NCI-H1105 treated with DMSO at 0.1 percent for 48 hours (cell line): ENCODE data around the gene HSBP1.

ENCODE experiments used
- DNase-seq: peaks from one replicate; lab custom pipeline; 2025; lab: John Stamatoyannopoulos, UW

HSBP1 gene

DNA sequence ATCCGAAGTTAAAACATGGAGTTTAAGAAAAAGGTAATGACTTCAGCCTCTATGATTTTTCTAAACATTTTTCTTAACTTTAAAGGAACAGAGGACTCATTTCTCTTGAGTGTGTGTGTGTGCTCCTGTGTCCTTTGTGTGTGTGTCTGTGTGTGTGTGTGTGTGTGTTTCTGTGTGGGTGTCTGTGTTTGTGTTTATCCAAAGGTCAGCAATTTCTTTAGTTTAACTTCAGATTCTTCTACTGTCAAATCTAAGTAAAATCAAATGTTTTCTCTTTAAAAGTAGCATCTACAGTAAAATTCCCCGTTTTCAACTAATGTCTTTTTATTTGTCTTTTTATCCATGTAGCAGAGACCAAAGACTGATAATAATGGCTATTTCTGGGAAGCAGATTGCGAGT is 31.8 kb downstream of the HSBP1 start:
- no peak for DNase-seq

- DNase-seq: no peak
Observed at GRCh38 chr16:83840060-83840617, 32.4 kb downstream of the HSBP1 start.

GRCh38 chr16:83842291-83842690 is 34.5 kb downstream of the HSBP1 start:
- no peak for DNase-seq

- DNase-seq: no peak
Observed at GRCh38 chr16:83842756-83843507, 35.2 kb downstream of the HSBP1 start.

- no peak for DNase-seq
Observed at GRCh38 chr16:83843657-83844056, 35.9 kb downstream of the HSBP1 start.

GRCh38 chr16:83845263-83845662 is 37.5 kb downstream of the HSBP1 start:
- DNase-seq: no peak

DNA sequence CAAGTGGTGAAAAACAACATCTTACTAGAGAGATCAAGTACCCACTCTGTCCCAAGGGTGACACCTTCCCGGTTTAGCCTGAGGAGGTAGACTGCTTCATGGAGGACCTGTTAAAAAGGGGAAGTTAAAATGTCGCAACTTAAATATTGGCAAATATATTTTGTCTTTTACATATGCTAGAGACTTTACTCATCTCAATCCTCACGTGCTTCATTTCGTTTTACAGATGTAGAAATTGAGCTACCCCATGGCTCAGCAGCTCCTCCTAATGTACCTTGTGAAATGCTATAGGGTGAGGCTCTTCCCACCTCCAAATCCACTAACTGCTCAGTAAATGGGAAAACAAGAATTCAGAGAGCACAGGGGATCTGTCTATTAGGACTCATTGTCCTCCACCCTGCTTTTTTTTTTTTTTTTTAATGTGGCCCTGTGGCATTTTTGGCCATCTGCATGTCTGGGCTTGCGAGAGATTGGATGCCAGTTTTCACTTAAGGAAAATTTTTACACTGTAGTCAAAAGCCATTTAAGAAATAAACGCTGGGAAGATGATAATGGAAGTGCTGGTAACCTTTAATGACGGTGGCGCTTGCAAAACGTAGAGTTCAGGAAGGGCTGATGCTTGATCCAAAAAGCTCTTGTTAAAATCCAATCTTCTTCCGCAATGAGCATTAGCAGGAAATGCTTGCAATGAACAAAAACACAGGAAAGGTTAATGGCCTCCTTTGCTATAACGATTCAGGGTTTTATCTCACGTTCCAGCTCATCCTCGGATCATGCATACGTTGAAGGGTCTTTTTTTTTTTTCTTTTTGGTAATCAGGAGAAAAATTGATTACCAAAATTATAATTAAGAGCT is 39.8 kb downstream of the HSBP1 start:
- DNase-seq: no peak

DNA sequence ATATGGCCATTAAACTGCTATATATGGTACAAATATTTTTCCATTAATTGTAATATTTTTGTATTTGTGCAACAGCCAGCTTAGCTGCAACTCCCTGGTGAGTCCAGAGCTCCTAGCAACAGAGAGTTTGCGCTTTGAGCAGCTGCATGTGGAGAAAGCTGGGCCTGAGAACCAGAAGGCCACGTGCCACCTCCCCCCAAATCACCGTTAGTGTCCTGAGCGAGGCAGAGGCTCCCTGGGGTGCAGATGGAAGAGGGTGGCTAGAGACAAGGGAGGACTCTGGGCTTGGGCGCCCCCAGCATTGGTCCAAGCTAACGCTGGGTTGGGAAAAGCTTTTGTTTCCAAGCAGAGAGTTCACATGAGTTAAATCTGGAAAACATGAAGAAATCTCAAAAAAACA is 41.6 kb downstream of the HSBP1 start:
- no peak for DNase-seq

DNA sequence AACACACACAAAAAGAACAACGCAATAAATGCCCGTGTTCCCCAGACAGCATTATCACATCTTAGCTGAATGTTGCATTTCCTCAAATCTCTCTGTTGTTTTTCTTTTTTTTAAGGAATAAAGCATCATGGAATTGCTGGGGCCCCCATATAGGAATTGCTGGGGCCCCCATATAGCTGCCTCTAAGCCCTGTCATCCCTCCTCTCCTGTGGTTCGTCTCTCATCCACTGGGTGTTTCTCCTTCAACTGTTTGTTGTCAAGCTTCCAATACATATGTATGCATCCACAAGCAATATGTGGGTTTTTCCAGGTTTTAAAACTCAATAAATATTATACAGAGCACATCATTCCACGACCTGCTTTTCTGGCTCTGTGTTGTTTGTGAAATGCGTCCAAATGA is 43.2 kb downstream of the HSBP1 start:
- DNase-seq: no peak

DNA sequence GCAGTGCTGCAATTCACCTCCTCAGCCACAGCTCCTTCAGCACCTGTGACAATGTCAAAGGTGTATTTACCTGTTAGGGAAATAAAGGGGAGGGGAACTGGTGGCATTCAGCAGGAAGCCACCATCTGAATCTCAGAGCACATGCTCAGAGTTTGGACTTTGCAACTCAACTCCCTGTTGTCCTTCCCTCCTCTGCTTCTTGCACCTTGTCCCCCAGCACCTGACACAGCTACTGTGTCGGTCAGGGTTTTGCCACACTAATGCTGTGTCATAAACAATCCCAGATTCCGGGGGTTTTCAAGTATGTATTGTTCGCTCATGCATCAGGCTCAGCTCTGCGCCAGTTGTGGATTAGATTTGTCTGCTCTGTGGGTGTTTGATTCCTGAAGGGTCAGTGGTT is 43.7 kb downstream of the HSBP1 start:
- no peak for DNase-seq

DNA sequence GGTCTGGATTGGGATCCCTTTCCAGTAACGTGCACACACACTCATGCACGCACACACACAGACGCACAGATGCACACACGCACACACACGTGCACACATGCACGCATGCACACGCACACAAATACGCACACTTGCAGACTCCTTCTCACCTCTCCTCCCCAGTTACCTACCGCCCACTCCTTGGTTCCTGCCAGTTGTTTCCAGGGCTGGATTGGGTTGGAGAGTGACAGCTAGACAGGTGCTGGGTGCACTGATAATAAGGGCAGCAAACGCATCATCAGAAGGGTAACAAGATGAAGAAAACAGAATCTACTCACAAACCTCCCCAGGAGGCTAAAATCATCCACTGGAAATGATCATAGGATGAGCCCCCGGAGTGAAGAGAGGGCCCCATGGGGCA is 45.0 kb downstream of the HSBP1 start:
- no peak for DNase-seq

- no peak for DNase-seq
Observed at GRCh38 chr16:83853834-83854233, 46.1 kb downstream of the HSBP1 start.

- no peak for DNase-seq
Observed at GRCh38 chr16:83854420-83854819, 46.6 kb downstream of the HSBP1 start.

- no peak for DNase-seq
Observed at GRCh38 chr16:83856792-83857191, 49.0 kb downstream of the HSBP1 start.

DNA sequence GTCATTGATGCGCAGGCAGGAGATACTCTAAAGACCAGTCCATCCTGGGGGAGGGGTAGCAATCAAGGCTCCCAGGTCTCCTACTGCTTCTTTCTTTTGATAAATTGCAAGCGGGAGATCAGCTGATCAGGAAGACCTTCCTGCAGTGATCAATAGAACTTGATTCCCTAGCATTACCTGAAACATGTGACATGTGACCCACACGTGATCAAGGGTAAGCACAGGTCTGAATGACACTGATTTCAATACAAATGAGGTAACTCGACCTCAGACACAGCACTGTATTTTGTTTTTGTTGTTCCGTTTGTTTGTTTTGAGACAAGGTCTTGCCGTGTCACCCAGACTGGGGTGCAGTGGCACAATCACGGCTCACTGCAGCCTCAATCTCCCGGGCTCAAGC is 51.5 kb downstream of the HSBP1 start:
- DNase-seq: no peak

- DNase-seq: no peak
Observed at GRCh38 chr16:83862661-83863060, 54.9 kb downstream of the HSBP1 start.

DNA sequence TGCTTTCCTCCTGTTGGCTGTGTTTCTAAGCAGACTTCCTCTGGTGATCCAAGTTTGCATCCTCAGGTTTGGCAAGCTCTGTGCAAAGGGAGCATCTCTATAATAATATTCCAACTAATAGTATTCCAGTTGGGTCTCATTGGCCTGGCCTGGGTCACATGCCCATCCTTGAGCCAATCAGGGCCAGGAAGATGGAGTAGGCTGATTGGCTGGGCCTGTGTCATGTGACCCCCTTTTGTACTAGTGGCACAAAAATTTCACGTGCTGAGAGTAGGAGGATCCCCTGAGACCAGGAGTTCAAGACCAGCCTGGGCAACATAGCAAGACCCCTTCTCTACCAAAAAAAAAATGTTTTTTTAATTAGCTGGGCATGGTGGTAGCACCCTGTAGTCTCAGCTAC is 55.9 kb downstream of the HSBP1 start:
- DNase-seq: no peak
